GM12874 (cell line): ENCODE results near the gene GLDC.

Experiments
- CTCF ChIP-seq: IDR thresholded peaks from 2 replicates; pipeline ENCODE4 v1.5.1; 2011; ENCODE audit warnings: low read depth, mild to moderate bottlenecking, control low read depth, low read length, moderate library complexity; ENCODE audit not compliant: insufficient read depth

GLDC gene

DNA sequence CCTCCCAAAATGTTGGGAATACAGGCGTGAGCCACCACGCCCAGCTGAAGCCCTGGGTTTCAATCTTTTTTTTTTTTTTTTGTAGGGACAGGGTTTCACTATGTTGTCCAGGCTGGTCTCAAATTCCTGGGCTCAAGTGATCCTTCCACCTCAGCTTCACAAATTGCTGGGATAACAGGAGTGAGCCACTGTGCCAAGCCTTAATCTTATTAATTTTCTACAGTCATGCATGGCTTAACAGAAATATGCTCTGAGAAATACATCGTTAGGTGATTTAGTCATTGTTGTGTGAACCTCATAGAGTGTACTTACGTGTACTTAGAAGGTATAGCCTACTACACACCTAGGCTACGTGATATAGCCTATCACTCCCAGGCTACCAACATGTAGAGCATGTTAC, 31.0 kb downstream of the GLDC start:
- TF ChIP-seq CTCF, result no peak

GRCh38 chr9:6611865-6612264, 33.7 kb downstream of the GLDC start:
- no peak for TF ChIP-seq CTCF

- no peak for TF ChIP-seq CTCF
Measured at GRCh38 chr9:6610073-6610472, 35.5 kb downstream of the GLDC start.

DNA sequence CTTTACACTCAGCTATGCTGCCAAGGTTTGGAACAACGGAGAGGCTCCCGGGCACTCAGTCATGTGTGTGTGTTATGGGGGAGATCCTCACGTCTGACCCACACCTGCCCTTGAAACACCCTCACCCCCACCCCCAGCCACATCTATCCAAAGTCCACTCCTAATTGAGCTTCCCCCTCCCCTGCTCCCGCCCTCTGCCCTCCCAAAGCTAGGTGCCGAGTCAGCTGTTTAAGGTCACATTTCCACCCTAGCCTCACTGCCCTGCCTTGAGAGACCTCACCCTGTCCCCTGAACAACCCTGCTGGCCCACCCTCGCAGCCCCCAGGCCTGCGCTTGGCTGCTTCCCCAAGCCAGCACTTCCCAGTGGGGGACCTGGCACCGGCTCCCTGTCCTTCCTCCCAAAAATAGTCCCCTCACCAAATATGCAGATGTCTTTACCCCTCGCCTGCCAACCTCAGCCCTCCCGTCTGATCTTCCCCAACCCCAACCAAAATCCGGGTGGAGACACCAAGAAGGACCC, 36.0 kb downstream of the GLDC start:
- no peak for TF ChIP-seq CTCF

DNA sequence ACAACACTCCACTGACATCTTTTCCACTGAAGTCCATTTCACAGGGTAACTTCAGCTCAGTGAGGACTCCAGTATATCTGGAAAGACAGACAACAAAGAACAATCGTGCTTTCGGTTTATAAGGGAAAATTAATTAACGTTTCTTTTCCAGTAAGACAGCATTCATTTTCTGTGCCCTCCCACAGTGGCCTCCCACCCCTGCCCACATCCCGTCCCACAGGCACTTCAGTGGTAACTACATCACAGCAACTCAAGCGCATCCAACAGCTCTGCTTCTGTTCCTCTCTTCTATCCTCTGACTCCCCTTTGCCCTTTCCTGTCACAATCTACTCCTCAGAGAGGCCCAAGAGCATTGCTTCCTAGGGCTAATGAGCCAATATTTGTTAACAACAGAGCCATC, 40.3 kb downstream of the GLDC start:
- TF ChIP-seq CTCF, result no peak

GRCh38 chr9:6600426-6600825, 45.1 kb downstream of the GLDC start:
- TF ChIP-seq CTCF, result no peak

GRCh38 chr9:6600006-6600405, 45.5 kb downstream of the GLDC start:
- TF ChIP-seq CTCF, result no peak
